HCT116 (cell line): Measurements from ENCODE around the gene CCSER1. TPM values are rescaled to one million over a fixed set of nuclear protein-coding genes. Genes with fewer than 3 reads are reported as not detected.

Experiments
- ATAC-seq: fragments of 200-7000 bp; cut with Tn5 transposase; 2 replicates; pipeline ENCODE4 v1.9.1; 2020; ENCODE audit warnings: mild to moderate bottlenecking, moderate library complexity
- BruUV-seq: library from RNA; stranded (reverse); fragments of 400-500 nt; replicated peaks from 2 replicates; lab custom pipeline; 2021; lab: Mats Ljungman, UMichigan
- CTCF ChIA-PET: fragments of 300-600 bp; sonication (Branson Sonifier 250); formaldehyde crosslinking; loops from one replicate; lab custom pipeline; 2021; ENCODE audit warnings: antibody characterized with exemption; lab: Charles Lee
- POLR2A ChIA-PET: fragments of 300-600, 350-600 bp; sonication (Branson Sonifier 250); formaldehyde crosslinking; loops from one replicate; lab custom pipeline; 2021; ENCODE audit warnings: antibody characterized with exemption; lab: Charles Lee
- RAD21 ChIA-PET, 2 experiments: fragments of 300-600 bp; sonication (Branson Sonifier 250); formaldehyde crosslinking; loops; one replicate each; lab custom pipeline; 2023; ENCODE audit warnings: low total read pairs in 2 of 2; ENCODE audit not compliant: uncharacterized antibody in 2 of 2, unreplicated experiment in 2 of 2, low non-redundant PET in 1 of 2; lab: Charles Lee
- DNase-seq: peaks from one replicate; pipeline ENCODE4 v3.0.0-alpha.2; 2010; ENCODE audit warnings: low read depth, low spot score
- H2AFZ ChIP-seq: fragments of 200-600 bp; shearing (Covaris generic), sonication (generic); 2 replicates; pipeline ENCODE4 v1.6.1; 2017; ENCODE audit warnings: low read depth, mixed run types, mixed read lengths, antibody characterized with exemption, low read length; ENCODE audit not compliant: poor library complexity, severe bottlenecking
- H3K27ac ChIP-seq: 2 replicates; pipeline ENCODE4 v1.5.1; 2012; ENCODE audit warnings: low read depth, low read length
- H3K27me3 ChIP-seq: fragments of 200-600 bp; sonication (generic); 2 replicates; pipeline ENCODE4 v1.6.1; 2016; ENCODE audit warnings: mixed run types, low read length, mixed read lengths; ENCODE audit not compliant: insufficient read depth
- H3K36me3 ChIP-seq, 2 experiments: fragments of 200-500 bp in 1 of 2; fragments of 200-600 bp in 1 of 2; sonication (Bioruptor generic) in 1 of 2; sonication (generic) in 1 of 2; 2 replicates each; pipeline versions ENCODE4 v1.5.1 to v1.6.1; 2014 to 2016; ENCODE audit warnings: low read length in 2 of 2, inconsistent platforms in 1 of 2, mixed read lengths in 1 of 2, mixed run types in 1 of 2; ENCODE audit not compliant: insufficient read depth in 2 of 2, control insufficient read depth in 1 of 2
- H3K4me1 ChIP-seq, 2 experiments: fragments of 200-600 bp in 1 of 2; sonication (generic) in 1 of 2; 2 replicates each; pipeline versions ENCODE4 v1.5.1 to v1.6.1; 2012 to 2017; ENCODE audit warnings: low read length in 2 of 2, inconsistent platforms in 1 of 2, mild to moderate bottlenecking in 1 of 2, mixed read lengths in 1 of 2, mixed run types in 1 of 2, moderate library complexity in 1 of 2; ENCODE audit not compliant: insufficient read depth in 2 of 2, control insufficient read depth in 1 of 2
- H3K4me2 ChIP-seq: fragments of 200-600 bp; sonication (generic); 2 replicates; pipeline ENCODE4 v1.6.1; 2017; ENCODE audit warnings: mixed run types, low read length, mixed read lengths
- H3K4me3 ChIP-seq, 2 experiments: fragments of 200-600 bp in 1 of 2; sonication (generic) in 1 of 2; replicated peaks in 1 of 2; 2 replicates each; pipeline ENCODE4 v1.5.1; 2011 to 2016; ENCODE audit warnings: low read length in 2 of 2, control low read depth in 1 of 2, low read depth in 1 of 2, mild to moderate bottlenecking in 1 of 2, mixed read lengths in 1 of 2, mixed run types in 1 of 2
- H3K79me2 ChIP-seq: fragments of 200-600 bp; sonication (generic); 2 replicates; pipeline ENCODE4 v1.6.1; 2017; ENCODE audit warnings: mild to moderate bottlenecking, mixed run types, low read length, moderate library complexity, mixed read lengths; ENCODE audit not compliant: insufficient read depth
- H3K9ac ChIP-seq: fragments of 200-600 bp; sonication (generic); 2 replicates; pipeline ENCODE4 v1.6.1; 2016; ENCODE audit warnings: low read length, mixed read lengths
- H3K9me2 ChIP-seq: fragments of 200-600 bp; sonication (generic), shearing (Covaris generic); 2 replicates; pipeline ENCODE4 v1.6.1; 2017; ENCODE audit warnings: mixed run types, mild to moderate bottlenecking, moderate library complexity; ENCODE audit not compliant: insufficient read depth
- H3K9me3 ChIP-seq, 2 experiments: fragments of 200-500 bp in 1 of 2; fragments of 200-600 bp in 1 of 2; sonication (Bioruptor generic) in 1 of 2; sonication (generic) in 1 of 2; 2 replicates each; pipeline ENCODE4 v1.6.1; 2014 to 2017; ENCODE audit warnings: low read length in 2 of 2, mixed read lengths in 2 of 2, inconsistent platforms in 1 of 2, low read depth in 1 of 2, mild to moderate bottlenecking in 1 of 2, mixed run types in 1 of 2, moderate library complexity in 1 of 2; ENCODE audit not compliant: control insufficient read depth in 1 of 2, insufficient read depth in 1 of 2
- H4K20me1 ChIP-seq: fragments of 200-600 bp; sonication (generic), shearing (Covaris generic); 2 replicates; pipeline ENCODE4 v1.6.1; 2017; ENCODE audit warnings: mixed run types, mild to moderate bottlenecking, moderate library complexity; ENCODE audit not compliant: insufficient read depth
- ELF1 ChIP-seq: IDR thresholded peaks from 2 replicates; pipeline ENCODE4 v1.6.1; 2012; ENCODE audit warnings: low read depth, borderline replicate concordance
- EZH2 ChIP-seq: fragments of 200-600 bp; sonication (generic); IDR thresholded peaks from 2 replicates; pipeline ENCODE4 v1.6.1; 2017; ENCODE audit warnings: antibody characterized with exemption, mixed run types
- SIN3A ChIP-seq: IDR thresholded peaks from 2 replicates; pipeline ENCODE4 v1.6.1; 2012; ENCODE audit warnings: low read depth
- TCF7L2 ChIP-seq: IDR thresholded peaks from 2 replicates; pipeline ENCODE4 v1.7.0; 2011; ENCODE audit warnings: borderline replicate concordance, inconsistent platforms; ENCODE audit not compliant: insufficient read depth, insufficient read length; ENCODE audit errors: extremely low read depth
- YY1 ChIP-seq: IDR thresholded peaks from 2 replicates; pipeline ENCODE4 v1.6.1; 2011; ENCODE audit warnings: low read length, low read depth, moderate library complexity, mild to moderate bottlenecking; ENCODE audit not compliant: insufficient replicate concordance; ENCODE audit errors: extremely low read depth
- ZFX ChIP-seq: fragments of 450-650 bp; IDR thresholded peaks from 2 replicates; pipeline ENCODE4 v1.6.1; 2017
- intact Hi-C: fragments of 100-400 bp; cut with micrococcal nuclease; formaldehyde crosslinking; loops from 2 replicates; pipeline ENCODE4 v1.10.0; 2022
- total RNA-seq: library from RNA; stranded (reverse); gene quantifications from one replicate; pipeline ENCODE4 v1.2.1, GENCODE V29; 2021; ENCODE audit not compliant: unreplicated experiment
- TF ChIP-seq, protein P1 (sequence below): IDR thresholded peaks from 2 replicates; pipeline ENCODE4 v1.6.1; 2012; ENCODE audit warnings: low read depth

The CCSER1 gene
- total RNA-seq, 1 experiment from 2014 or later: 6.7 TPM

DNA sequence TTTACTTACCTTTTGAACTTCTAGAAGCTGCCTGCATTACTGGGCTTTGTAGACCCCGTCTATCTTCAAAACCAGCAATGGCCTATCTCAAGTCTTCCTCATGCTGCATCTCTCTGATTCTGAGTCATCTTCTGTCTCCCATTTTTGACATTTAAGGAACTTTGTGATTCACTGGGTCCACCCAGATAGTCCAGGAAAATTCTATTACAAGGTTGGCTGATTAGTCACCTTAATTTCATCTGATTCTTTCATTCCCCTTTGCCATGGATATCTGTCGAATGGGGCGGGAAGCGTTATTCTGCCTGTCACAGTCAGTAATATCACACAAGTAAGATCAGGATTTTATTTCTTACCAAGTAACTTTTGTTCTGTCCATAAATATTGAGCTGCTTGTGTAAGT lies 618.0 kb downstream of the CCSER1 start (continued):
- TF ChIP-seq, protein P1, sequence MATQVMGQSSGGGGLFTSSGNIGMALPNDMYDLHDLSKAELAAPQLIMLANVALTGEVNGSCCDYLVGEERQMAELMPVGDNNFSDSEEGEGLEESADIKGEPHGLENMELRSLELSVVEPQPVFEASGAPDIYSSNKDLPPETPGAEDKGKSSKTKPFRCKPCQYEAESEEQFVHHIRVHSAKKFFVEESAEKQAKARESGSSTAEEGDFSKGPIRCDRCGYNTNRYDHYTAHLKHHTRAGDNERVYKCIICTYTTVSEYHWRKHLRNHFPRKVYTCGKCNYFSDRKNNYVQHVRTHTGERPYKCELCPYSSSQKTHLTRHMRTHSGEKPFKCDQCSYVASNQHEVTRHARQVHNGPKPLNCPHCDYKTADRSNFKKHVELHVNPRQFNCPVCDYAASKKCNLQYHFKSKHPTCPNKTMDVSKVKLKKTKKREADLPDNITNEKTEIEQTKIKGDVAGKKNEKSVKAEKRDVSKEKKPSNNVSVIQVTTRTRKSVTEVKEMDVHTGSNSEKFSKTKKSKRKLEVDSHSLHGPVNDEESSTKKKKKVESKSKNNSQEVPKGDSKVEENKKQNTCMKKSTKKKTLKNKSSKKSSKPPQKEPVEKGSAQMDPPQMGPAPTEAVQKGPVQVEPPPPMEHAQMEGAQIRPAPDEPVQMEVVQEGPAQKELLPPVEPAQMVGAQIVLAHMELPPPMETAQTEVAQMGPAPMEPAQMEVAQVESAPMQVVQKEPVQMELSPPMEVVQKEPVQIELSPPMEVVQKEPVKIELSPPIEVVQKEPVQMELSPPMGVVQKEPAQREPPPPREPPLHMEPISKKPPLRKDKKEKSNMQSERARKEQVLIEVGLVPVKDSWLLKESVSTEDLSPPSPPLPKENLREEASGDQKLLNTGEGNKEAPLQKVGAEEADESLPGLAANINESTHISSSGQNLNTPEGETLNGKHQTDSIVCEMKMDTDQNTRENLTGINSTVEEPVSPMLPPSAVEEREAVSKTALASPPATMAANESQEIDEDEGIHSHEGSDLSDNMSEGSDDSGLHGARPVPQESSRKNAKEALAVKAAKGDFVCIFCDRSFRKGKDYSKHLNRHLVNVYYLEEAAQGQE: no peak

- DNase-seq (no peak), ATAC-seq (no peak)
- ChIA-PET POLR2A (no interaction called here), CTCF (no interaction called here), RAD21 (no interaction called here)
- Histone ChIP-seq H3K4me3 (no peak overlapping the region), H3K27me3 (no peaks in the 10 kb centered on the region), H3K27ac (no peak overlapping the region), H3K9me2 (0 out of 2 replicates have a peak, but pooled peaks cover 2% of the 10 kb centered on the region), H2AFZ (no peak overlapping the region), H3K36me3 (no peaks in the 10 kb centered on the region), H3K4me1 (no peaks in the 10 kb centered on the region), H4K20me1 (no peaks in the 10 kb centered on the region), H3K4me2 (no peak overlapping the region), H3K9me3 (no peaks in the 10 kb centered on the region), H3K79me2 (no peaks in the 10 kb centered on the region), H3K9ac (no peak overlapping the region)
- TF ChIP-seq TCF7L2: no peak
- no peak for TF ChIP-seq ELF1
- TF ChIP-seq YY1: no peak
- TF ChIP-seq ZFX: no peak
- no peak for TF ChIP-seq EZH2
- TF ChIP-seq SIN3A: no peak
- no TSS peak for BruUV-seq
- intact Hi-C loops: no loop called here
Measured at GRCh38 chr4:90753068-90753467, 625.9 kb downstream of the CCSER1 start.
